ENCODE measurements around the gene ADK.

GRCh38 chr10:74683067-74683466, 532.0 kb downstream of the ADK start:
- TF ChIP-seq CTCF (optimal IDR thresholded peaks at IDR 0.05 in 1 of 3, IDR thresholded peaks at IDR 0.05 in 1 of 3, conservative IDR thresholded peaks at IDR 0.05 in 1 of 3; ENCODE audit: extremely low read depth in 1 of 3, insufficient read depth in 2 of 3, low read length in 3 of 3) (no peak), EZH2 (IDR thresholded peaks at IDR 0.05; ENCODE audit: low read length) (no peak)
